Stimulated activated CD4-positive, alpha-beta T cell treated with anti-CD3 and anti-CD28 coated beads, Interleukin-2, amount 100 ng/mL, for 4 hours (primary cell): ENCODE measurements around the gene PGAP6.
"Not testable (repeated sequence)": the region's sequence is repeated elsewhere in the genome, so short reads cannot be mapped to it uniquely, and the experiment has no call there.

Experiments
- DNase-seq: peaks from one replicate; pipeline ENCODE4 v3.0.0-alpha.2; 2020; ENCODE audit warnings: low read depth

The PGAP6 gene

GRCh38 chr16:381789-382717 is at the start of gene PGAP6:
PGAP6 (minus strand) TSS chr16:381978; CDS start chr16:381821, 157 bp downstream.
- DNase-seq, result peak; percentile 59

DNA sequence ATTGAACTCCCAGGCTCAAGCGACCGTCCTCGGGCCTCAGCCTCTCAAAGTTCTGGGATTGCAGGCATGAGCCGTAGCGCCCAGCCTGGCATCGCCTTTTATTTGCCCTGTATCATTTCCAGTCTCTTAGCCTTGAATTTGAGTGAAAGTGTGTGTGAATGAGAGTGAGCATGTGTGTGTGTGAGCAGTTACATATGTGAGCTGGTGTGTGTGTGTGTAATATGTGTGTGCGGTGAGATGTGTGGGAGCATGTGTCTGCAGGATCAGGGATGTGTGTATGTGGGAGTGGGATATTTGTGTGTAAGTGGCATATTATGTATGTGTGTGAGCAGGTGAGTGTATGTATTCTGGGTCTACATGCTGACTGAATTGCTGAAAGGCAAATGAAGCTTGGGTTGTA is 49.1 kb upstream of the PGAP6 start:
- no peak for DNase-seq

- DNase-seq, result no peak
Measured at GRCh38 chr16:427250-427649, 45.5 kb upstream of the PGAP6 start.

DNA sequence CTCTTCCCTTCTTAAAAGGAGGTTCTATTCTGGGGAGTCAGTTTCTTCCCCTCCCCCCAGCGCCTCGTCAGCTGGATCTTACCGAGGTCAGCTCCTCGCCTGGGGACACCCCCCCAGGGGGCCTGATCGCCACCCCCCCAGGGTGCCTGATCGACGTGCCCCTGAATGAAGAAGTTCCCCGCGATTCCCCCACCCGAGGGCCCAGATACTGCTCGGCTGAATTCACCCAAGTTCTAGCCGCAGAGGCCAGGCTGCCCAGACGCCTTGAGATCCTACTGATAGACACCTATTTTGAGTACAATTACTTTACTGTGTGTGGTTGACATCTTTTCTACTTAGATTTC is 45.1 kb upstream of the PGAP6 start:
- DNase-seq, result no peak

DNA sequence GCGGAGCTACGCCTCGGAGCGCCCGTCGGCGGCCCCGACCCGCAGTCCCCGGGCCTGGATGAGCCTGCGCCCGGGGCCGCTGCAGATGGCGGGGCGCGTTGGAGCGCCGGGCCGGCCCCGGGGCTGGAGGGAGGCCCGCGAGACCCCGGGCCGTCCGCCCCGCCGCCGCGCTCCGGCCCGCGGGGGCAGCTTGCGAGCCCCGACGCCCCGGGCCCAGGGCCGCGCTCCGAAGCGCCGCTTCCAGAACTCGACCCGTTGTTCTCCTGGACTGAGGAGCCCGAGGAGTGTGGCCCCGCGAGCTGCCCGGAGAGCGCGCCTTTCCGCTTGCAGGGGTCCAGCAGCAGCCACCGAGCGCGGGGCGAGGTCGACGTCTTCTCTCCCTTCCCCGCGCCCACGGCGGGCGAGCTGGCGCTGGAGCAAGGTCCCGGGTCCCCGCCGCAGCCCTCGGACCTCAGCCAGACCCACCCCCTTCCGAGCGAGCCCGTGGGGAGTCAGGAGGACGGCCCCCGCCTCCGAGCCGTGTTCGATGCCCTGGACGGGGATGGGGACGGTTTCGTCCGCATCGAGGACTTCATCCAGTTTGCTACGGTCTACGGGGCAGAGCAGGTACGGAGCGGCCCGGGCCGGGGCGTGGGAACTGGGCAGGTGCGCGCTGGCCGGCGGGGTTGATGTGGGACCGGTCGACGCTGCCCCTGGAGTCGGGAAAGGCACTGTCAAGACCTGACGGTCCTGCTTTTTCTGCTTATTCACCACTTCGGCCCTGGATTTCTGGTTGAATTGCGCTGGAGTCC is 44.5 kb upstream of the PGAP6 start:
- no peak for DNase-seq

GRCh38 chr16:425740-426114 is 43.9 kb upstream of the PGAP6 start:
- DNase-seq, result peak; percentile 14

- peak; percentile 75 for DNase-seq
Measured at GRCh38 chr16:425082-425718, 43.4 kb upstream of the PGAP6 start, which contains the start of gene RAB11FIP3. RAB11FIP3 (plus strand) TSS chr16:425649; CDS start chr16:426007, 358 bp downstream.

DNA sequence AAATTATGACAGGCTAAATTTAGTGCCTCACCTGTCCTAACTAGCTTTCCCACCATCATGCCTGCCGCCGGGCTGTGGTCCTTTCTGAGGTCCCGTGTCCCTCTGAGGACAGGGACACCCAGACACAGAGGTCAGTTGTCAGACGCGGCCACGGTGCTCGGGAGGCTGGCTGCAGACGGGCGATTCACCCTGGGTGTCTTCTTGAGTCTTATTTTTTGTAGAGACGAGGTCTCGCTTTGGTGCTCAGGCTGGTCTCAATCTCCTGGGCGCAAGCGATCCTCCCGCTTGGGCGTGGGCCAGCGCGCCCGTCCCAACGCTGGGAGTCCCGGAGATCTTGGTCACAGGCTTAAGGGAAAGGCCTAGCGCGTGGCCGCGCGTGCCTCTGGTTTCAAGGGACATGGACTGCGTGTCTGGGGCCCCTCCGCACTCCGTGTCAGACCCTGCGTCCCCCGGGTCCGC is 42.9 kb upstream of the PGAP6 start:
- no peak for DNase-seq

DNA sequence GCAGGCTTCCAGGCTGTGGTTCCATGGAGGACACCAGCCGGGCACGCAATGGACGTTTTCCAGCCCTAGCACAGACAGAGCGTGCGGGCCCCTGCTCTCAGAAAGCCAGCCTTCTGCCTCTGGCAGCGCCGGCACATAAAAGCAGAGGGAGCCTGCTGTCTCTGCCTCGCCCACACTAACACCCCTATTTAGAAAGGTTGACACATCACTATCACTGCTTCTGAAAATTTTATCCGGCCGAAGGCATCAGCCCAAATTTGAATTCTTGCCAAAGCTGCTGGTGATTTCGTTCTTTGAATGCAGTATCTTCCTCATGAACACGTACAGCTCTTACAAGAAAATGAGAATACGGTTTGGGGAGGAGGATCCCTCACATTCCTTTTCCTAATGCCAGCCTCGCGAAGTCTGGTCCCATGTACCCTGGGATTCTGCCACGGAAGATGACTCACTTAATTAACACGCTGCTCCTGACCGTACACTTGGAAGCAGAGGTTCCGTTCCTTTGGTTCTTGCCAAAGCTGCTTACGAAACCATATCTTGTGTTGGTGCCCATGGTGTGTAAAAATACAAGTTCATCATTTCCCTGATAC is 42.4 kb upstream of the PGAP6 start:
- DNase-seq, result no peak

DNA sequence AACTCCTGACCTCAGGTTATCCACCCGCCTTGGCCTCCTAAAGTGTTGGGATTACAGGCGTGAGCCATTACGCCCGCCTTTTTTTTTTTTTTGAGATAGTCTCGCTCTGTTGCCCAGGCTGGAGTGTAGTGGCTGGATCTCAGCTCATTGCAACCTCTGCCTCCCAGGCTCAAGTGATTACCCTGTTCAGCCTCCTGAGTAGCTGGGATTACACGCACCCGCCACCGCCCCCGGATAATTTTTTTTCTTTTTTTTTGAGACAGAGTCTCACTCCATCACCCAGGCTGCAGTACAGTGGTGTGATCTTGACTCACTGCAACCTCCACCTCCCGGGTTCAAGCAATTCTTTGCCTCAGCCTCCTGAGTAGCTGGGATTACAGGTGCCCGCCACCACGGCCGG is 40.4 kb upstream of the PGAP6 start:
- DNase-seq, result not testable (repeated sequence)

DNA sequence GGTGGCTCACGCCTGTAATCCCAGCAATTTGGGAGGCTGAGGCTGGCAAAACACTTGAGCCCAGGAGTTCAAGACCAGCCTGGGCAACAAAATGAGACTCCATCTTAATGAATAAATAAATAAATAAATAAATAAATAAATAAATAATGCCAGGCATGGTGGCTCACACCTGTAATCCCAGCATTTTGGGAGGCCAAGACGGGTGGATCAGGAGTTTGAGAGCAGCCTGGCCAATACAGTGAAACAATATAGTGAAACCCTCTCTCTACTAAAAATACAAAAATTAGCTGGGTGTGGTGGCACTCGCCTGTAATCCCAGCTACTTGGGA is 33.4 kb upstream of the PGAP6 start:
- not testable (repeated sequence) for DNase-seq

- DNase-seq, result no peak
Measured at GRCh38 chr16:414395-415169, 32.8 kb upstream of the PGAP6 start.

DNA sequence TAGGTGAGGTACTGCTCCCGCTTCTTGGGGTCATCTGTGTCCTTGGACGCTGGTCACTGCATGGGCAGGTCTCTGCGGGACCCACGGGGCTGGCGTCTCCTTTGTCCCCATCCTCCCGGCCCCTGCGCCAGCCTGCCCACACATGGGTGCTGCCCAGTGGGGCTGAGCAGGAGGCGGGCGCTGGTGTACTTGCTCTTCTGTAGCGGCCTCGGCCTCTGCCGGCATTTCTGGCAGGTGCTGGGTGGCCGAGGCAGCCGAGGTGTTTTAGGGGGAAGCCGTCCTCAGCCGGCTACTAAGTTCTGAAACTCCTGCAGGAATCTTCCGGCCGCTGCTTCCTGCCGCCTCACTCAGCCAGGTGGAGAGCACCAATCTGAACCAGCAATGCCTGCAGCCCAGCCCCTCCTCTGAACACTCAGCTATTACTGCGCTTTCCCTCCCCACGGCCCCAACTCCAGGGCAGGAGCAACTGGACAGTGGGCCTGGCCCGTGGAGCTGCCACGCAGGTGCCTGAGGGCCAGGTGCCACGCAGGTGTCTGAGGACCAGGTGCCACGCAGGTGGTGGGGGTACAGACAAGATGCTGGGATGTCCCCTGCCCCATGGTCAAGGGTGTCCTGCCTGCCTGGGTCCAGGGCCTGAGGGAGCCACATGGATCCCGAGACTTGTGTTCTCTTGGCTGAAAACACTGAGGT is 29.9 kb upstream of the PGAP6 start:
- DNase-seq, result no peak

DNA sequence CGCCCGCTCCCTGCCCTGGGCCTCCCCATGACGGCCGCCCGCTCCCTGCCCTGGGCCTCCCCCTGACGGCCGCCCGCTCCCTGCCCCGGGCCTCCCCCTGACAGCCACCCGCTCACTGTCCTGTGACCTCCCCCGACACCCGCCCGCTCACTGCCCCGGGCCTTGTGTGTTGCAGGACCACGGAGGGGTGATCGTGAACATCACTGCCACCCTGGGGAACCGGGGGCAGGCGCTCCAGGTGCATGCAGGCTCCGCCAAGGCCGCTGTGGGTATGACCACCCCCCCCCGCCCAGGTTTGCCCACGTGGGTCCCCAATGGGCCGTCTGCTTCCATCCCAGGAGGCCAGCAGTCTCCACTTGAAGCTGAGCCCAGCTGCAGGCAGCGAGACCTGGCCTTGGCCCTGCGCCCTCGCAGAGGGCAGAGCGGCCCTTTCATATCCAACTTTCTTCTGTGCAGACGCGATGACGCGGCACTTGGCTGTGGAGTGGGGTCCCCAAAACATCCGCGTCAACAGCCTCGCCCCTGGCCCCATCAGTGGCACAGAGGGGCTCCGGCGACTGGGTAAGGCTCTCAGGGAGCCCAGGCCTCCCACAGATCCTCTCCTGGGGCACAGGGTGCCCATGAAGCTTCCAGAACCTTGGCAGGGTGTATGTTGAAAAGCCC is 28.9 kb upstream of the PGAP6 start:
- DNase-seq, result no peak

- DNase-seq, result no peak
Measured at GRCh38 chr16:407253-407652, 25.5 kb upstream of the PGAP6 start.

DNA sequence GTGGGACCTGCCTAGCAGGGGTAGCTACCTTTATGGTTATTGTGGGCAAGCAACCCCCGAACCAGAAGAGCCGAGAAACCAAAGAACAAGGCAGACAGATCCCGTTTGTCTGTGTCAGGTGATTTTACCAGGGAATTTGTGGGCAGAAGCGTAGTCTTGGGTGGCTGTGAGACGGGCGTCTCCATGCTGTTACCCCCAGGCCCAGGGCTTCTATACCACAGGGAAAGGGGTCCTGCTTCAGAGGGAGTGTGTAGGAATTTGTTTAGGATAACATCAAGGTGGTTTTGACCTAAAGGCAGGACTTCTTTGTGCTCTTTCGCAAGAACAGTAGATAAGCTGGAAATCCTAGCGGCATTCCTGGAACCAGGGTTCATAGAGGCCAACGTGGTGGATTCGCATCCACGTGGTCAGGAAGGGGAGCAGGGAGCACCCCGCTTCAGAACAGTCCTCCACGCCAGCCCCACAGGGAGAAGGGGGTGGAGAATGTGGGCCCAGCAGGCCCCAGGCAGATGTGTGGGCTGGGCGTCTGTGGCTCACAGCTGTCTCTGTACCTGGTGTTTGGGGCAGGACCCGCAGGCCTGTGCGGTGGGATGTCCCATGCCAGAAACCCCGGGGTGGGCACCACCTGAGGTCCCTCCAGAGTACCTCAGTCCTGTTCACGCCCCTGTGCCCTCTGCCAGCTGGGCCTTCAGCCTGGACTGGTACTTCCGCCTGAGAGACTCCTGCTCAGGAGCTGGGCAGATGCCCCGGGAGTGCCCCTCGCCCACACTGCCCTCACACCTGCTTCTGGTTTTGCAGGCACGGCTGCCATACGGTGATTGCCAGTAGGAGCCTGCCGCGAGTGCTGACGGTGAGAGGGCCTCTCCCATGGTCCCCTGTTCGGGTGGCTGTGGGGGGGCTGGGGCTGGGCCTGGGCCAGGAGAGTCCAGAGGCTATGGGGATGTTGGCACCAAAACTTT is 24.0 kb upstream of the PGAP6 start:
- no peak for DNase-seq

DNA sequence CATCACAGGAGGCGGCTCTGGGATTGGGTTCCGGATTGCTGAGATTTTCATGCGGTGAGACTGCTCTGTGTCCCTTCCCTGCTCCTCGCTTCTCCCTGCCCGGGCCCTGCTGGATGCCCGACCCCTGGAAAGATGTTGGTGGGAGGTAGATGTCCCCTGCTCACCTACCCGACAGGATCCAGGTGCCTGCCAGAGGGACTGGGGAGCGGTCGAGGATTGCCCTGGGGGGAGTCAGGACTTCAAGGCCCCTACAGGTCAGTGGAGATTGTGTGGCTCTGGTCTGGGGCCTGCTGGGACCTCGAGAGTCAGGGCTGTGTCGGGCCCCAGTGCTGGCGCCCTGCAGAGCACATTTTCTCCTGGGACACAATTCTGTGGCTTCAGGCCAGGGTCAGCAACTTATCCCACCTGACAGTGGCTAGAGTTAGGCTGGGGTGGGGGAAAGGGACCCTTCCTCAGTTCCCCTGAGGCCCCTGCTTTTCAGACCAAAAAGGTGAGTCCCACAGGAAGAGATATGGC is 23.3 kb upstream of the PGAP6 start:
- no peak for DNase-seq

DNA sequence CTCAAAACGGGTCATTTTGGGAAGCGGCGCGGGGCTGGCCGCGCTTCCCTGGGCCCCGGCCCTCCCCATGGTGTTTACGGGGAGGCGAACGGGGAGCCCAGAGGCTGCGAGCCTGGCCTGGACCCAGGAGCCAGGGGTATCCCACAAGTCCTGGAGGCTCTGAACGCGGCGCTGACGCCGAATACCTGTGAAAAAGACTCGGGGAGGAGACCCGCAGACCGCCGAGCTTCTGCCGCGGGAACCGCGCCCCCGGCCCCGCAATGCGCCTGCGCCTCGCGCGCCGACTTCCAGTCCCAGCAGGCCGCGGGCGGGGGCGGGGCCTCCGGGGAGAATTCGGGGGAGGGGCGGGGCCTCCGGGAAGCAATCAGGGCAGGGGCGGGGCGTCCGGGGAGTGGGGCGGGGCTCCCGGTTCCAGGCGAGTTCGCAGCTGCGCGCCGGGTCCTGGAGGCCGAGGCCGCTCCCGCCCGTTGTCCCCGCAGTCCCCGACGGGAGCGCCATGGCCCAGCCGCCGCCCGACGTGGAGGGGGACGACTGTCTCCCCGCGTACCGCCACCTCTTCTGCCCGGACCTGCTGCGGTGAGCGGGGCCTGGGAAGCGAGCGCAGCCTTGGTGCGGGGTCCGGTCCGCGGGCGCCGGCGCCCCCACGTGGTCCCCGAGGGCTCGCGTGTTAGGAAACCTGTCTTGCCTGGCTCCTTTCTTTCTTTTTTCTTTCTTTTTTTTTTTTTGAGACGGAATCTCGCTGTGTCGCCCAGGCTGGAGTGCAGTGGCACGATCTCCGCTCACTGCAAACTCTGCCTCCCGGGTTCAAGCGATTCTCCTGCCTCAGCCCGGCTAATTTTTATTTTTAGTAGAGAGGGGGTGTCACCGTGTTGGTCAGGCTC is 19.9 kb upstream of the PGAP6 start, which contains the start of gene DECR2:
DECR2 (plus strand) TSS at position 418 of the 881 bp plus-strand sequence; CDS start at position 497, 79 bp downstream.
- peak; percentile 98 for DNase-seq
